ENCODE measurements around the gene STRN3. TPM values are rescaled to one million over a fixed set of nuclear protein-coding genes. Genes with fewer than 3 reads are reported as not detected.

STRN3 gene
- total RNA-seq, 1 experiment from 2014 or later, result 52.1 TPM

DNA sequence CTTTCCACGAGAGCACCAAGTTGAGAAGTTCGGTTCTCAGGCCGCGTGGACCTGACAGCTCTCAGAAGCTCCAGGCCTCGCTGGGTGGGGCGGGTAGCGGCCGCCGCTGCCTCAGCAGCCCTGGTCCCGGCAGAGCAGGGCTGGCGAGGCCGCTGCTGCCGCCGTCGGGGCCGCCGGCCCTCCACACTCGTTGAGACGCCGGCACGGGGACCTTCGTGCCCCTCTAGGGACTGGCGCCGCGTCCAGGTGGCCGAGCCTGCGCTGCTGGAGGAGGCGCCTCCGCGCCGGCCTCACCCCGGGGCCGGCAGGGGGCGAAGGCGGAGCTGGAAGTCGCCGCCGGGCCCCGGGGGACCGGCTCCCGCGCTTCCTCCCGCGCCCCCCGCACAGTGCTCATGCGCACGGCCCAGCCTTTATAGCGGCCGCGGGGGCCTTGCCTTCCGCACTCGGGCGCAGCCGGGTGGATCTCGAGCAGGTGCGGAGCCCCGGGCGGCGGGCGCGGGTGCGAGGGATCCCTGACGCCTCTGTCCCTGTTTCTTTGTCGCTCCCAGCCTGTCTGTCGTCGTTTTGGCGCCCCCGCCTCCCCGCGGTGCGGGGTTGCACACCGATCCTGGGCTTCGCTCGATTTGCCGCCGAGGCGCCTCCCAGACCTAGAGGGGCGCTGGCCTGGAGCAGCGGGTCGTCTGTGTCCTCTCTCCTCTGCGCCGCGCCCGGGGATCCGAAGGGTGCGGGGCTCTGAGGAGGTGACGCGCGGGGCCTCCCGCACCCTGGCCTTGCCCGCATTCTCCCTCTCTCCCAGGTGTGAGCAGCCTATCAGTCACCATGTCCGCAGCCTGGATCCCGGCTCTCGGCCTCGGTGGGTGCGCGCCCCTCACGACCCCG lies 151.8 kb downstream of the STRN3 start, which contains the start of gene COCH:
Gene COCH, plus strand, starts transcription at position 440 of the 879 bp plus-strand sequence. Its CDS starts 380 bp downstream, at position 820.
- Histone ChIP-seq H3K23me2 (ENCODE audit: insufficient read length, low read depth, low read length, poor library complexity, severe bottlenecking) (peaks cover 17% of the 10 kb centered on the region), H3K4me2 (ENCODE audit: insufficient read depth, insufficient read length, low read length) (peak within 1 kb of the TSS; percentile 40), H3K18ac (ENCODE audit: insufficient read length, low read depth, low read length) (peak within 1 kb of the TSS; percentile 71), H2BK5ac (ENCODE audit: insufficient read length, low read length) (no peak within 1 kb of the TSS), H3K14ac (ENCODE audit: insufficient read depth, low read length) (peak within 1 kb of the TSS; percentile 62), H3K4ac (ENCODE audit: low read depth, low read length) (no peak within 1 kb of the TSS), H3K4me1 (ENCODE audit: insufficient read depth, low read length) (peaks cover 2% of the 10 kb centered on the region; the same call in 1 of the 2 replicates), H2AFZ (ENCODE audit: low read length) (no peak within 1 kb of the TSS), H4K20me1 (ENCODE audit: control insufficient read depth, insufficient read depth, insufficient read length) (no peaks in the 10 kb centered on the region), H2BK120ac (ENCODE audit: low read depth, low read length, poor library complexity, severe bottlenecking) (no peak within 1 kb of the TSS), H3K9ac (ENCODE audit: extremely low read depth, insufficient read length, low read length) (no peak within 1 kb of the TSS), H3T11ph (ENCODE audit: low read length) (no peak within 1 kb of the TSS), H3K56ac (ENCODE audit: insufficient read length, low read depth, low read length) (no peak within 1 kb of the TSS), H3K27ac (ENCODE audit: insufficient read length, low read depth, low read length) (no peak within 1 kb of the TSS), H3K79me1 (ENCODE audit: insufficient read depth, low read depth, low read length, poor library complexity, severe bottlenecking) (no peaks in the 10 kb centered on the region), H2BK20ac (ENCODE audit: low read depth, low read length, poor library complexity, severe bottlenecking) (no peak within 1 kb of the TSS), H3K27me3 (ENCODE audit: insufficient read depth, low read length) (peaks cover 21% of the 10 kb centered on the region; the same call in 1 of the 2 replicates), H4K5ac (ENCODE audit: insufficient read length, low read depth, low read length) (no peak within 1 kb of the TSS), H3K9me3 (ENCODE audit: control insufficient read depth, low read depth, low read length) (no peaks in the 10 kb centered on the region), H2BK12ac (ENCODE audit: insufficient read length, low read depth, low read length) (peak within 1 kb of the TSS; percentile 12), H4K8ac (replicated peaks; ENCODE audit: insufficient read length, low read depth, low read length) (no peak within 1 kb of the TSS), H2AK5ac (ENCODE audit: insufficient read length, low read length) (no peak within 1 kb of the TSS), H4K91ac (ENCODE audit: insufficient read length, low read depth, low read length) (no peak within 1 kb of the TSS), H3K79me2 (ENCODE audit: insufficient read depth, low read length) (no peaks in the 10 kb centered on the region), H2BK15ac (ENCODE audit: low read depth, low read length) (no peak within 1 kb of the TSS), H3K23ac (ENCODE audit: insufficient read length, low read depth, low read length) (no peak within 1 kb of the TSS)
- Mint-ChIP-seq H3K27me3 (ENCODE audit: low read depth) (peaks cover 42% of the 10 kb centered on the region), H3K9me3 (no peaks in the 10 kb centered on the region; a peak in 2 of 5 replicates), H3K36me3 (ENCODE audit: insufficient read depth in 1 of 3, low read depth in 3 of 3) (peaks cover 0 to 2% (median 0%) of the 10 kb centered on the region in 3 experiments; a peak in 2 of 7 replicates), H3K4me3 (peak within 1 kb of the TSS; percentile 60 to 75), H3K4me1 (peaks cover 32 to 39% of the 10 kb centered on the region in 2 experiments), H3K27ac (no peak within 1 kb of the TSS)
- peak; percentile 61 for DNase-seq
- WGBS (ENCODE audit: extremely low coverage, insufficient read length, low lambda C conversion rate), result no CpG with 5 or more reads among the region's 99 CpGs
- peak; percentile 48 for TF ChIP-seq CTCF (conservative IDR thresholded peaks at IDR 0.05)

All from H9 (cell line).